ENCODE results near the gene POP4. TPM values are rescaled to one million over a fixed set of nuclear protein-coding genes. Genes with fewer than 3 reads are reported as not detected.
A peak's percentile ranks its signal among the peaks of the same experiment; 100 is the strongest.

Gene POP4
- total and polyA plus RNA-seq, 9 of the 15 experiments (the other 6 are each of a cell fraction or from before 2014, with no cell fraction given): 42.1 to 128 (median 99.0) TPM

- TF ChIP-seq ZFP91 (CRISPR knock-in tag; IDR thresholded peaks at IDR 0.05) (no peak), ZNF644 (tag; IDR thresholded peaks at IDR 0.05; ENCODE audit: low read depth) (peak; percentile 77; the same call in 1 of the 2 replicates), POLR2H (tag; IDR thresholded peaks at IDR 0.05; ENCODE audit: low read depth) (no peak), TEAD2 (tag; IDR thresholded peaks at IDR 0.05) (peak; percentile 68), ETV1 (tag; conservative IDR thresholded peaks at IDR 0.05; ENCODE audit: low read depth) (peak; percentile 28; the same call in 1 of the 2 replicates), USF1 (CRISPR knock-in tag; IDR thresholded peaks at IDR 0.05) (no peak), MEIS2 (IDR thresholded peaks at IDR 0.05; ENCODE audit: partially characterized antibody) (no peak), ZZZ3 (IDR thresholded peaks at IDR 0.05) (no peak), ZNF384 (IDR thresholded peaks at IDR 0.05; ENCODE audit: low read depth, low read length) (no peak), HMG20B (CRISPR knock-in tag; IDR thresholded peaks at IDR 0.05) (no peak), PRPF4 (IDR thresholded peaks at IDR 0.05; ENCODE audit: insufficient read depth, low read depth, low read length, poor library complexity, severe bottlenecking) (no peak), MGA (IDR thresholded peaks at IDR 0.05) (no peak), SAFB2 (IDR thresholded peaks at IDR 0.05; ENCODE audit: borderline replicate concordance, low read depth, low read length, severe bottlenecking) (no peak), HDAC3 (IDR thresholded peaks at IDR 0.05; ENCODE audit: borderline replicate concordance, partially characterized antibody) (no peak)
Measured at GRCh38 chr19:29643361-29643935, 37.4 kb downstream of the POP4 start (continued).

Measured in K562 (cell line).